ENCODE results near the gene PPP1R12C. TPM values are rescaled to one million over a fixed set of nuclear protein-coding genes. Genes with fewer than 3 reads are reported as not detected.
"Not testable (repeated sequence)": the region's sequence is repeated elsewhere in the genome, so short reads cannot be mapped to it uniquely, and the experiment has no call there.

The PPP1R12C gene
- total RNA-seq, 1 experiment from 2014 or later = 30.5 TPM

DNA sequence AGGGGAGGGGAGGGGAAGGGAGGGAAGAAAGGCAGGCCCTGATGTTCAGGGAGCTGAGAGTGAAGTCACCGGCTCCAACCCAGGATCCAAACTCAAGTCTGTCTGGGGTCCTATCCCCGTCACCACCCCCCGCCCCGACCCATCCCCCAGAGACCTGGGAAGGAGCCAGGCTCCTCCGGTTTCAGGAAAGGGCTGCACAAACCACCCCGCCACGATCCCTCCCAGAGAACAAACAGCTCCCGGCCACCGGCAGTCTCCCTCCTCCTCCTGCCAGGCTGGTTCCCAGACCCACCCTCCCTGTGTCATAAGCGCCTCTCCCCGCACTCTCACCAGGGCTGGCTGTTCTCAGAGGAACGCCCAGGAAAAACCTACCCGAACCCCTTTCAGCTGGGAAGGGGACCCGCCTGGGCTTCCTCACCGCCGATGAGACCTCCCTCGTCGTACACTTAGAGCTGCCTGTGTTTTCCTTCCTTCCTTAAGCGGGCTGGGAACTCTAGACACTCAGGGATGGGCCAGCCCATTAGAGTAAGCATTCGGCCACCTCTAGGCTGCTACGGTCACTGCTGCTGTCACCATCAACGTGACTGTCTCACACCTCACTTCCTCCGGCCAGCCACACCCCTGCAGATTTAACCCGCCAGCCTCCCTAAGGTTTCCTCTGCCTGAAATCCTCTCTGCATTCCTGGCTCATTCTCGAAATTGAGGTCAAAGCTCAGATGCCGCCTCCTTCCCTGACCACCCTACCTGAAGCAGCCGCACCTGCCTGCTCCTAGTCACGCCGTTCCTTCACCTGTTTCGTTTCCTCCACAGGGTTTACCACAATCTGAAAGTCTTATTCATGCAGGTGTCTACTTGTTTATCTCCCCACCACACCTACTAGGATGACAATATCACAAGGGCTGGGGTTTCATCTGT lies 48.2 kb downstream of the PPP1R12C start:
- peaks cover 24% of the 10 kb centered on the region for H3K4me1 ChIP-seq
- H3K9me3 ChIP-seq (replicated peaks) = no peaks in the 10 kb centered on the region
- no peaks in the 10 kb centered on the region for H3K36me3 ChIP-seq
- H3K27ac ChIP-seq = 0 out of 2 replicates have a peak overlapping the region, but pooled peaks have one; percentile 7
- peak overlapping the region; percentile 30 for H3K4me3 ChIP-seq
- H3K27me3 ChIP-seq = peaks cover 10% of the 10 kb centered on the region
- DNase-seq = peak; percentile 62 to 68

DNA sequence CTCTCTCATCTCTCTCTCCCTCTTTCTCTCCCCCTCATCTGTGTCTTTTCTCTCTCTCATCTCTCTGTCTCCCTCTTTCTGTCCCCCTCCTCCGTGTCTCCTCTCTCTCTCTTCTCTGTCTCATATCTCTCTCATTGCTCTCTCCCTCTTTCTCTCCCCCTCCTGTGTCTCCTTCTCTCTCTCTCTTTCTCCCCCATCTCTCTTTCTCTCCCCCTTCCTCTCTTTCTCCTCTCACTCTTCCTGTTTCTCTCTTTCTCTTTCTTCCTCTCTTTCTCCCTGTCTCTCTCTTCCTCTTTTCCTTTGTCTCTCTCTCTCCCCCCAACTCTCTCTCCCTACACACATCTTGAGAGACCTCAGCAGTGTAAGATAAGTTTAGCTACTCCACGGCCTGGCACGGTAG lies 49.6 kb downstream of the PPP1R12C start:
- Histone ChIP-seq H3K36me3 (no peaks in the 10 kb centered on the region), H3K4me3 (no peak overlapping the region), H3K9me3 (replicated peaks) (no peaks in the 10 kb centered on the region), H3K27ac (no peak overlapping the region), H3K27me3 (peaks cover 10% of the 10 kb centered on the region), H3K4me1 (peaks cover 24% of the 10 kb centered on the region)
- DNase-seq = no peak

DNA sequence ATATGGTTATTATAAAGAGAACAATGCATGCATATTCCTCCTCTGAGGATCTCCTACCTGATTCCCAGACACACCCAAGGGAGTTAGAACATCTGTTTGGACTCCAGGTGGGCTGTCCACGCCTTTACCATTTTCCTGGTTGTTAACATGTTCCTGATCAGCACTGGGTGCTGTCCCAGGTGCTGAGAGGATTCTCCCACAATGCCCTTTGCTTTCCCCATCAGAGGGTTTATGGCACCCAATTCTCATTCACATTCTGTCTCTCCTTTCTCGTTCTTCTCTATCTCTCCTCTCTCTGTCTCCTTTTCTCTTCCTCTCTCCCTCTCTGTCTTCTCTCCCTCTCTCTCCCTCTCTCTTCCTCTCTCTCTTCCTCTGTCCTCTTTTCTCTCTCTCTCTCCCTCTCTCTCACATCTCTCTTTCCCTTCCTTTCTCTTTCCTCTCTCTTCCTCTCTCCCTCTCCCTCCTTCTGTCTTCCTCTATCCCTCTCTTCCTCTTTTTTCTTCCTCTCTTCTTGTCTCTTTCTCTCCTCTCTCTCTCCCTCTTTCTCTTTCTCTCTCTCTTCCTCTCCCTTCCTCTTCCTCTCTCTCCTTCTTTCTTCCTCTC lies 51.2 kb downstream of the PPP1R12C start:
- Histone ChIP-seq H3K27ac (no peak overlapping the region), H3K27me3 (peaks cover 10% of the 10 kb centered on the region), H3K4me1 (peaks cover 14% of the 10 kb centered on the region), H3K9me3 (replicated peaks) (no peaks in the 10 kb centered on the region), H3K4me3 (no peak overlapping the region), H3K36me3 (no peaks in the 10 kb centered on the region)
- DNase-seq = peak in 1 of 2 experiments; percentile 39

DNA sequence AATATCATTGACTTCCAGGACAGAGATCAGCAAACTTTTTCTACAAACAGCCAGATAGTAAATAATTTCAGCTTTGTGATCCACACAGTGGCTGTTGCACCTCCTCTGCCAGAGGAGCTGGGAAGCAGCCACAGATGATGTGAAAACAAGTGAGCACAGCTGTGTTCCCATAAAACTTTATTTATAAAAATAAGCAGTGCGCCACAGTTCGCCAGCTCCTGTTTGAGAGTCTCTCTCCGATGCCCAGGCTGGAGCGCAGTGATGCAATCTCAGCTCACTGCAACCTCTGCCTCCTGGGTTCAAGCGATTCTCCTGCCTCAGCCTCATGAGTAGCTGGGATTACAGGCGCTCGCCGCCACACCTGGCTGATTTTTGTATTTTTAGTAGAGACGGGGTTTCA lies 51.9 kb downstream of the PPP1R12C start:
- not testable (repeated sequence) for H3K36me3 ChIP-seq; H3K27ac ChIP-seq; H3K4me3 ChIP-seq; DNase-seq; H3K9me3 ChIP-seq (replicated peaks); H3K4me1 ChIP-seq
- H3K27me3 ChIP-seq = peaks cover 10% of the 10 kb centered on the region

DNA sequence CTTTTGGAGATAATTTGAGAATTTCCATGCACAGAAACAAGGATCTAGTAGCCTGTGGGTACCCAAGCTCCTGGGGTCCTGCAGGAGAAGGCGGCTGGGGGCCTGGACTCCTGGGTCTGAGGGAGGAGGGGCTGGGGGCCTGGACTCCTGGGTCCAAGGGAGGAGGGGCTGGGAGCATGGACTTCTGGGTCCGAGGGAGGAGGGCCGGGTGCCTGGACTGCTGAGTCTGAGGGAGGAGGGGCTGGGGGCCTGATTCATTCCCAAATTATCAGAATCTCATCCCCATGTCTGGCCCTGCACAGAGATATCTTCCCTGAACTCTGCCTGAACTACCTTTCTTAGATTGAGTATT lies 54.0 kb downstream of the PPP1R12C start:
- no peaks in the 10 kb centered on the region for H3K9me3 ChIP-seq (replicated peaks)
- no peak for DNase-seq
- H3K27ac ChIP-seq = no peak overlapping the region
- no peaks in the 10 kb centered on the region for H3K27me3 ChIP-seq
- H3K36me3 ChIP-seq = peaks cover 5% of the 10 kb centered on the region; the same call in 1 of the 2 replicates
- H3K4me1 ChIP-seq = no peaks in the 10 kb centered on the region
- H3K4me3 ChIP-seq = peak overlapping the region; percentile 72

DNA sequence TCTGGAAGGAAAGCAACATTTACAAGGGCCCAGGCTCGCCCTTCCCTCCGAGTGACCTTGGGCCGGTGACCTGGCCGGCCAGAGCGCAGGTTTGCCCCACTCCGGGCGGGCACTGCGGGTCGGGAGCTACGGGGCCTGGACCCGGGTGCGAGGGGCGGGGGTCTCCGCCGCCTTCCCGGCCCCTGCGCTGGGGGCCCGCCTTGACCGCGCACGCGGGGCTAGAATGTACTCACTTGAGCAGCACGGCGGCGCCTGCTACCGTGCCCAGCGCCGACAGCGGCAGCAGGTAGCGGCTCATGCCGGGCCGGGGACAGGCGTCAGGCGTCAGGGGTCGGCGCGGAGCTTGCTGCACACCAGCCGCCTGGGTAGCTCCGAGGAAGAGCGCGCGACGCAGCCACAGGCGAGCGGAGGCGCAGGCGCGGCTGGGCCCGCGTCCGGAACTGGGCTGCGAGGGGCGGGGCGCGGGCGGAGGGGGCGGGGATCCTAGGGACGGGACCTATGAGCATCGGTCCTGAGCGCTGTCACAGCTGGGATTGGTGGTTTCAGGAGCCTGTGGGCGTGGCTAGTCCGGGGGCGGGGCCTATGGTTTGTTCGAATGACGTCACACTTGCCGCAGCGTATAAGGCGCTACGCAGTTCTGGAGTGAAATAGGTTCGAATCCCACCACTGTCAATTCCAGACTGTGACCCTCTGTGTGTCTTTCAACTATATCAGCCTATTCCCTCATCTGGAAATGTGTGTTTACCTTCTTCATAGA lies 54.5 kb downstream of the PPP1R12C start, which contains the start of gene RDH13:
RDH13 (minus strand) TSS at position 414 of the 757 bp plus-strand sequence; CDS start at position 298, 116 bp downstream.
- peak within 1 kb of the TSS; percentile 19; the same call in 1 of the 2 replicates for H3K27ac ChIP-seq

DNA sequence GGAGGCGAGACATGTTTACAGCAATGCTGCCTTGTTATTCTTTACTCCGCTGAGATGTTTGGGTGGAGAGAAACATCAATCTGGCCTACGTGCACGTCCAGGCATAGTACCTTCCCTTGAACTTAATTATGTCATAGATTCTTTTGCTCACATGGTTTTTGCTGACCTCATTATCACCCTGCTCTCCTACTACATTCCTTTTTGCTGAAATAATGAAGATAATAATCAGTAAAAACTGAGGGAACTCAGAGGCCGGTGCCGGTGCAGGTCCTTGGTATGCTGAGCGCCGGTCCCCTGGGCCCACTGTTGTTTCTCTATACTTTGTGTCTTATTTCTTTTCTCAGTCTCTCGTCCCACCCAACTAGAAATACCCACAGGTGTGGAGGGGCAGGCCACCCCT lies 57.1 kb downstream of the PPP1R12C start:
- H3K36me3 ChIP-seq = peaks cover 28% of the 10 kb centered on the region

More for the DNA sequence above, 54.5 kb downstream of the PPP1R12C start, which contains the start of gene RDH13:
- peaks cover 5% of the 10 kb centered on the region; the same call in 1 of the 2 replicates for H3K36me3 ChIP-seq
- H3K4me1 ChIP-seq = no peaks in the 10 kb centered on the region
- H3K4me3 ChIP-seq = peak within 1 kb of the TSS; percentile 72
- peak; percentile 98 to 99 for DNase-seq
- no peaks in the 10 kb centered on the region for H3K27me3 ChIP-seq
- no peaks in the 10 kb centered on the region for H3K9me3 ChIP-seq (replicated peaks)

DNA sequence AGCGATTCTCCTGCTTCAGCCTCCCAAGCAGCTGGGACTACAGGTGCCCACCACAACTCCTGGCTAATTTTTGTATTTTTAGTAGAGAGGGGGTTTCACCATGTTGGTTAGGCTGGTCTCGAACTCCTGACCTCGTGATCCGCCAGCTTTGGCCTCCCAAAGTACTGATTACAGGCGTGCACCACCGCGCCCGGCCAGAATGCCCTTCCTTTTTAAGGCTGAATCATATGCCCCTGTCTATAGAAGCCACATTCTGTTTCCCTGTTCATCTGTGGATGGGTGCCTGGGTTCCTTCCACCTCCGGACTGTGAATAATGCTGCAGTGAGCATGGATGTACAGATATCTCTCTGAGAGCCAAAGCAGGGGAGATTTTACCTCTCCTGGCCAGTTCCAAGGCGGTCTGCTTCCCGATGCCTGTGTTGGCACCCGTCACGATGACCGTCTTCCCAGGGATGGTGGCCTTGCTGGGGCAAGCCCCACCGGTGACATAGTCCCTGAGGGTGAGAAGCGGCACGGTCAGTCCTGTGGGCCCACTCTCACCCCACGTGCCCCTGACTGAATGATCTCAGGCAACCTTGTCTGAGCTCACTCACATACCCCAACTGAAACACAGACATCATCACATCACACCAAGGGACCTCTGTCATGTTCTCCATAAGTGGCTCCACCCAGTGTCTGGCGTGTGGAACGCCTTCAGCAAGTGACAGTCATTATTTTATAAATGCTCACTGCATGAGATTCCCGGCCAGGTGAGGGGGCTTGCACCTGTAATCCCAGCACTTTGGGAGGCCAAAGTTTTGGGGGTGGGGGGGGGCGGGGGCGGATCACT lies 58.4 kb downstream of the PPP1R12C start:
- no peak overlapping the region for H3K4me3 ChIP-seq

More for the DNA sequence above, 57.1 kb downstream of the PPP1R12C start:
- not testable (repeated sequence) for H3K27ac ChIP-seq; H3K4me3 ChIP-seq; H3K27me3 ChIP-seq; DNase-seq; H3K9me3 ChIP-seq (replicated peaks); H3K4me1 ChIP-seq

DNA sequence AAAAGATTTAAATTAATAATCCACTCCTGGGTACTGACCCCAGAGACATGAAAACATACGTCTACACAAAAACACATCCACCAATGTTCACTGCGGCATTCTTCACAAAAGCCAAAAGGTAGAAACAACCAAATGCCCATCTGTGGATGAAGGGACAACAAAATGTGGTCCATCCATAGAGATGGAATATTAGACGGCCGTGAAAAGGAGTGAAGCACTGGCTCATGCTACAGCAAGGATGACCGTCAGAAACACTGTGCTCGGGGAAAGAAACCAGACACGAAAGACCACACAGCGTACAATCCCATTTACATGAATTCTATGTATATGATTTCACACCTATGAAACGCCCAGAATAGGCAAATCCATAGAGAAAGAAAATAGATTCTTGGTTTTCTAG lies 60.6 kb downstream of the PPP1R12C start:
- Histone ChIP-seq H3K9me3 (replicated peaks) (no peaks in the 10 kb centered on the region), H3K4me3 (no peak overlapping the region), H3K27me3 (no peaks in the 10 kb centered on the region), H3K27ac (no peak overlapping the region), H3K36me3 (peaks cover 48% of the 10 kb centered on the region), H3K4me1 (no peaks in the 10 kb centered on the region)
- DNase-seq = no peak

More for the DNA sequence above, 58.4 kb downstream of the PPP1R12C start:
- Histone ChIP-seq H3K9me3 (replicated peaks) (no peaks in the 10 kb centered on the region), H3K27me3 (no peaks in the 10 kb centered on the region), H3K27ac (no peak overlapping the region), H3K4me1 (no peaks in the 10 kb centered on the region), H3K36me3 (peaks cover 38% of the 10 kb centered on the region)
- no peak for DNase-seq

DNA sequence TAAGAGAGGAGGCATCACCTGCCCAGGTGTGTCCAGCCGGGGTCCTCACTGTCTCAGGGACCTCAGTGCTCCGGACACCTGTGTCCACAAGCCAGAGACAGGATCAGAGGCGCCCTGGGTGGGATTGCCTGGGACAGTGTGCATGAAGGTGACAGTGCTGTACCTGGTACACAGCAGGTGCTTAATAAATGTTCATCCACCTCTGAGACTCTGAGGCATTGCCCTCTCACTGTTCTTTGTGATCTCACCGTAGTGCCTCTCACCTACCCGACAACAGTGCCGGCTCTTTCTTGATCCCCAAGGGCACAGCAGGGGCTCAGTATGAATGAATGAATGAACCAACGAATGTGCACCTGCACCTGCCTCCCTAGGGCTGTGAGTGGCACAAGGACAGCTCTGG lies 63.7 kb downstream of the PPP1R12C start:
- no peaks in the 10 kb centered on the region for H3K4me1 ChIP-seq
- no peak for DNase-seq
- no peak overlapping the region for H3K4me3 ChIP-seq
- no peaks in the 10 kb centered on the region for H3K9me3 ChIP-seq (replicated peaks)
- H3K27ac ChIP-seq = no peak overlapping the region
- no peaks in the 10 kb centered on the region for H3K27me3 ChIP-seq
- peaks cover 46% of the 10 kb centered on the region for H3K36me3 ChIP-seq

DNA sequence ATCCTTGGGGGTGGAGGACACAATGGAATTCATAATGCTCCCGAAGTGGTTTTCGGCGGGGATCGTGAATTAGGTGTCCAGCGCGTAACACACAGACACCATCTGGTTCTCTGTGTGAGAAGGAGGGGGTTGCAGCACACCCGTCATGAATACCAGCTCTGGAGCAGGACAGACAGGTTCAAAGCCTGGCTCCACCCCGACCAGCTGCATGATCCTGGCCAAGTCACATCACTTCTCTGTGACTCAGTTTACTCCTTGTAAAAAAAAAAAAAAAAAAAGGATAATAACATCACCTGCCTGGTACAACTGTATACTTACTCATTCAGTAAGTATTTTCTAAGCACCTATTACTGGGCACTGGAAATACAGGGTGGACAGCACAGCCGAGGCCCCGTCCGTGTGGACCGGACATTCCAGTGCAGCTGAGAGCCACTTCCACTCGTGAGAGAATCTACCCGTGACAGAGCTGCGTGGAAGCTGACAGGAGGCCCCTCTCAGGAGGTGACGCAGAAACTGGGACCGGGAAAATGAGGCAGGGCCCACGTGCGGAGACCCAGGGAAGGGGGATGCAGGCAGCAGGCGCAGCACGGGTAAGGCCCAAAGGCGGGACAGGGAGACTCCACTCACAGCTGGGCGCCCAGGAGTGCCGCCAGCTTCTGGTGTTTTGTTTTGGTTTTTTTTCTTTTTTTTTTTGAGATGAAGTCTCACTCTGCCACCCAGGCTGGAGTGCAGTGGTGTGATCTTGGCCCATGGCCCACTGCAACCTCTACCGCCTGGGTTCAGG lies 66.5 kb downstream of the PPP1R12C start:
- no peaks in the 10 kb centered on the region for H3K4me1 ChIP-seq

DNA sequence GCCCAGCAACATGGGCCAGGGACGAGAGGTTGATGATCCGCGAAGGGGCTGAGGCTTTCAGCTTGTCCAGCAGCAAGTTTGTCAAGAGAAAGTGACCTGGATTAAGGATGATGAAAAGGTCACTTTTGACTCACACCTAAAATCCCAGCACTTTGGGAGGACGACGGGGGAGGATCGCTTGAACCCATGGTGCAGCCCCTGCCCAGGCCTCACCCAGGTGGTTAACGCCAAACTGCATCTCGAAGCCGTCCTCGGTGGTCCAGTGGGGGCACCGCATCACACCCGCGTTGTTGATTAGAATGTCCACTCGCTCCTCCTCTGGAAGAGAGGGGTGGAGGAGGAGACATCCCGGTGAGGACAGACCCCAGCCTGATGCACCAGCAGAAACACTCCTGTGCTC lies 69.0 kb downstream of the PPP1R12C start:
- no peak overlapping the region for H3K27ac ChIP-seq
- H3K4me1 ChIP-seq = no peaks in the 10 kb centered on the region
- no peak overlapping the region for H3K4me3 ChIP-seq
- H3K27me3 ChIP-seq = no peaks in the 10 kb centered on the region
- no peak for DNase-seq
- H3K9me3 ChIP-seq (replicated peaks) = no peaks in the 10 kb centered on the region
- H3K36me3 ChIP-seq = peaks cover 35% of the 10 kb centered on the region

More for the DNA sequence above, 66.5 kb downstream of the PPP1R12C start:
- no peaks in the 10 kb centered on the region for H3K9me3 ChIP-seq (replicated peaks)
- H3K27me3 ChIP-seq = no peaks in the 10 kb centered on the region
- peaks cover 48% of the 10 kb centered on the region for H3K36me3 ChIP-seq
- no peak overlapping the region for H3K4me3 ChIP-seq
- DNase-seq = no peak
- no peak overlapping the region for H3K27ac ChIP-seq

DNA sequence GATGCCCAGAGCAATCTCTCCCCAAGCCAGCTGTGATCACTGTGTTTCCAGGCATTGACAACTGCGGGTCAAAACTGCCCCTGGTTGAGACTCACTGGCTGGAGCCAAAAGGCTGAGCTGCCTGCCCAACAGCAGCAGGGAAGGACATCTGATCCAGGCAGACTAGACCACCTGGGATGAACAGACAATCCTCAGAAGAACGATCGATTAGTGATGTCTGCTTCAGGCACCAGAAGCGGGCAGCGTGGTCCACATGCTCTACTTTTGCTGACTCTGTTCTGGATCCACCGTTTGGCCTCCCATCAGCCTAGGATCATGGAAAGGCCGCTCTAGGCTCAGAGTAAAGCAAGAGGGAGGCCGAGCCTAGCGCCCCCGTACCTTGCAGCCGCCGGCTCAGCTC lies 69.5 kb downstream of the PPP1R12C start:
- Histone ChIP-seq H3K4me1 (no peaks in the 10 kb centered on the region), H3K9me3 (replicated peaks) (no peaks in the 10 kb centered on the region), H3K27me3 (no peaks in the 10 kb centered on the region), H3K4me3 (no peak overlapping the region), H3K36me3 (peaks cover 31% of the 10 kb centered on the region), H3K27ac (no peak overlapping the region)
- DNase-seq = no peak
